MM.1S (cell line): ENCODE results near the gene ZFYVE26.

ENCODE experiments used
- DNase-seq: peaks from one replicate; pipeline ENCODE4 v3.0.0-alpha.2; 2015
- H2AFZ ChIP-seq: fragments of 300-600 bp; sonication (generic); 2 replicates; pipeline ENCODE4 v1.6.0; 2016; ENCODE audit warnings: antibody characterized with exemption, low read length
- H3F3A ChIP-seq: fragments of 300-600 bp; sonication (generic); 2 replicates; pipeline ENCODE4 v1.6.1; 2016; ENCODE audit warnings: mild to moderate bottlenecking, antibody characterized with exemption, low read length, moderate library complexity, mixed read lengths; ENCODE audit not compliant: insufficient read depth
- H3K27ac ChIP-seq: fragments of 300-600 bp; sonication (generic); 2 replicates; pipeline ENCODE4 v1.5.1; 2016; ENCODE audit warnings: mild to moderate bottlenecking, low read length
- H3K27me3 ChIP-seq: fragments of 300-600 bp; sonication (generic); replicated peaks from 2 replicates; pipeline ENCODE4 v1.6.0; 2016; ENCODE audit warnings: low read length; ENCODE audit not compliant: insufficient read depth
- H3K36me3 ChIP-seq: fragments of 300-600 bp; sonication (generic); replicated peaks from 2 replicates; pipeline ENCODE4 v1.6.1; 2016; ENCODE audit warnings: mild to moderate bottlenecking, low read length, mixed read lengths; ENCODE audit not compliant: insufficient read depth
- H3K4me1 ChIP-seq: fragments of 300-600 bp; sonication (generic); 2 replicates; pipeline ENCODE4 v1.6.1; 2016; ENCODE audit warnings: low read length, mixed read lengths
- H3K4me2 ChIP-seq: fragments of 300-600 bp; sonication (generic); 2 replicates; pipeline ENCODE4 v1.6.0; 2016; ENCODE audit warnings: low read depth, low read length
- H3K4me3 ChIP-seq: fragments of 300-600 bp; sonication (generic); 2 replicates; pipeline ENCODE4 v1.5.1; 2016; ENCODE audit warnings: low read length, mixed read lengths
- H3K79me2 ChIP-seq: fragments of 300-600 bp; sonication (generic); 2 replicates; pipeline ENCODE4 v1.6.1; 2016; ENCODE audit warnings: mixed run types, low read length, mixed read lengths
- H3K9ac ChIP-seq: fragments of 300-600 bp; sonication (generic); 2 replicates; pipeline ENCODE4 v1.6.1; 2016; ENCODE audit warnings: low read length, mixed read lengths
- H3K9me2 ChIP-seq: fragments of 300-600 bp; sonication (generic); replicated peaks from 2 replicates; pipeline ENCODE4 v1.6.1; 2016; ENCODE audit warnings: mild to moderate bottlenecking, low read length, mixed read lengths; ENCODE audit not compliant: insufficient read depth
- H3K9me3 ChIP-seq: fragments of 300-600 bp; sonication (generic); replicated peaks from 2 replicates; pipeline ENCODE4 v1.6.1; 2016; ENCODE audit warnings: mild to moderate bottlenecking, low read length, mixed read lengths; ENCODE audit not compliant: insufficient read depth
- H4K20me1 ChIP-seq: fragments of 300-600 bp; sonication (generic); 2 replicates; pipeline ENCODE4 v1.6.1; 2016; ENCODE audit warnings: mild to moderate bottlenecking, low read length, moderate library complexity, mixed read lengths; ENCODE audit not compliant: insufficient read depth
- EZH2 ChIP-seq: fragments of 300-600 bp; sonication (generic); optimal IDR thresholded peaks from 2 replicates; pipeline ENCODE3; 2017; ENCODE audit warnings: low read depth, mild to moderate bottlenecking, antibody characterized with exemption, low read length, mixed read lengths
- EZH2phosphoT487 ChIP-seq: fragments of 300-600 bp; sonication (generic); IDR thresholded peaks from 2 replicates; pipeline ENCODE4 v1.6.1; 2018; ENCODE audit warnings: antibody characterized with exemption, low read length
- TF ChIP-seq, protein P1 (sequence below): fragments of 300-600 bp; sonication (generic); IDR thresholded peaks from 2 replicates; pipeline ENCODE4 v1.5.1; 2016; ENCODE audit warnings: antibody characterized with exemption, low read length, mixed read lengths

ZFYVE26 gene

DNA sequence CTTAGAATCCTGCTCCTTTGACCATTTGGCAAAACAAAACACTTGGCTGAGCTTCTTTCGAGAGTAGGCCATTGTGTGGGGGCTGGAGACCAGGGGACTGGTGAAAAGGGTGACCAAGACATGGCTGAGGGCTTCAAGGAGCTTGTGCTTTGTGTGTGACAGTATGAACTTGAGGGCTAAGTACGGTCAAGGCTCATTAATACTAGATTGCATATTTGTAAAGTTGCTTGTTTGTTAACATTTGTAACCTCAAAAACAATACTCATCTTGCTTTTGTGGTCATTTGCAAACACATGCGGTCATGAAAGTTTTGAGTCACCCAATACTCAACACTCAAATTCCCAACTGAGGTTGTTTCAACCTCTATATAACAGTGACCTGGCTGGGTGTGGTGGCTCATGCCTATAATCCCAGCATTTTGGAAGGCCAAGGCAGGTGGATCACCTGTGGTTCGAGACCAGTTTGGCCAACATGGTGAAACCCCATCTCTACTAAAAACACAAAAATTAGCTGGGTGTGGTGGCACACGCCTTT lies 42.5 kb downstream of the ZFYVE26 start:
- Histone ChIP-seq H3K79me2 (no peaks in the 10 kb centered on the region), H3K9me2 (no peaks in the 10 kb centered on the region), H2AFZ (no peak overlapping the region), H3K9ac (no peak overlapping the region), H3F3A (no peaks in the 10 kb centered on the region), H3K4me1 (no peaks in the 10 kb centered on the region), H3K27ac (no peak overlapping the region), H3K9me3 (no peaks in the 10 kb centered on the region), H3K27me3 (no peaks in the 10 kb centered on the region), H3K4me3 (no peak overlapping the region), H4K20me1 (no peaks in the 10 kb centered on the region), H3K36me3 (no peaks in the 10 kb centered on the region), H3K4me2 (no peak overlapping the region)
- no peak for TF ChIP-seq EZH2
- no peak for TF ChIP-seq EZH2phosphoT487
- TF ChIP-seq, protein P1, sequence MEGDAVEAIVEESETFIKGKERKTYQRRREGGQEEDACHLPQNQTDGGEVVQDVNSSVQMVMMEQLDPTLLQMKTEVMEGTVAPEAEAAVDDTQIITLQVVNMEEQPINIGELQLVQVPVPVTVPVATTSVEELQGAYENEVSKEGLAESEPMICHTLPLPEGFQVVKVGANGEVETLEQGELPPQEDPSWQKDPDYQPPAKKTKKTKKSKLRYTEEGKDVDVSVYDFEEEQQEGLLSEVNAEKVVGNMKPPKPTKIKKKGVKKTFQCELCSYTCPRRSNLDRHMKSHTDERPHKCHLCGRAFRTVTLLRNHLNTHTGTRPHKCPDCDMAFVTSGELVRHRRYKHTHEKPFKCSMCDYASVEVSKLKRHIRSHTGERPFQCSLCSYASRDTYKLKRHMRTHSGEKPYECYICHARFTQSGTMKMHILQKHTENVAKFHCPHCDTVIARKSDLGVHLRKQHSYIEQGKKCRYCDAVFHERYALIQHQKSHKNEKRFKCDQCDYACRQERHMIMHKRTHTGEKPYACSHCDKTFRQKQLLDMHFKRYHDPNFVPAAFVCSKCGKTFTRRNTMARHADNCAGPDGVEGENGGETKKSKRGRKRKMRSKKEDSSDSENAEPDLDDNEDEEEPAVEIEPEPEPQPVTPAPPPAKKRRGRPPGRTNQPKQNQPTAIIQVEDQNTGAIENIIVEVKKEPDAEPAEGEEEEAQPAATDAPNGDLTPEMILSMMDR, result no peak
- DNase-seq, result no peak

DNA sequence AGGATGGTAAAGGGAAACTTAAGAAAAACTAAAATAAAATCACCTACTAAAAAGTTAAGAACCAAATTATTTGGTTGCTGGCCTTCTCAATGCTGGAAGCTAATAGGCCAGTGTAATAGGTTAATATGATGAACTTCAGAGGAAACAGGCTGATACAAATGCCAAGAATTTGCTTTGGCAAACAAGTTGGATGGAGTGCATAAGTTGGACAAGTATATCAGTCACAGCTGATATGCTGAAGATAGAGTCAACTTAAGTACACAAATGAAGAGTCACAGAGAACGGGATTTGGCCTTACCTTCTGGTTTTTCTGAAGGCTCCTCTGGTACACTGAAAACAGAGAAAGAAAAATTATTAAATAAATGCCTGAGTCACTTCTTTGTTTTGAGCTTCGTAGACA lies 48.2 kb downstream of the ZFYVE26 start:
- Histone ChIP-seq H4K20me1 (no peaks in the 10 kb centered on the region), H3F3A (no peaks in the 10 kb centered on the region), H3K4me1 (no peaks in the 10 kb centered on the region), H3K27me3 (no peaks in the 10 kb centered on the region), H3K4me3 (no peak overlapping the region), H3K9ac (no peak overlapping the region), H3K4me2 (no peak overlapping the region), H3K79me2 (no peaks in the 10 kb centered on the region), H3K9me3 (no peaks in the 10 kb centered on the region), H3K27ac (no peak overlapping the region), H2AFZ (no peak overlapping the region), H3K9me2 (no peaks in the 10 kb centered on the region), H3K36me3 (no peaks in the 10 kb centered on the region)
- no peak for DNase-seq
- TF ChIP-seq, protein P1, result no peak
- no peak for TF ChIP-seq EZH2
- TF ChIP-seq EZH2phosphoT487, result no peak

DNA sequence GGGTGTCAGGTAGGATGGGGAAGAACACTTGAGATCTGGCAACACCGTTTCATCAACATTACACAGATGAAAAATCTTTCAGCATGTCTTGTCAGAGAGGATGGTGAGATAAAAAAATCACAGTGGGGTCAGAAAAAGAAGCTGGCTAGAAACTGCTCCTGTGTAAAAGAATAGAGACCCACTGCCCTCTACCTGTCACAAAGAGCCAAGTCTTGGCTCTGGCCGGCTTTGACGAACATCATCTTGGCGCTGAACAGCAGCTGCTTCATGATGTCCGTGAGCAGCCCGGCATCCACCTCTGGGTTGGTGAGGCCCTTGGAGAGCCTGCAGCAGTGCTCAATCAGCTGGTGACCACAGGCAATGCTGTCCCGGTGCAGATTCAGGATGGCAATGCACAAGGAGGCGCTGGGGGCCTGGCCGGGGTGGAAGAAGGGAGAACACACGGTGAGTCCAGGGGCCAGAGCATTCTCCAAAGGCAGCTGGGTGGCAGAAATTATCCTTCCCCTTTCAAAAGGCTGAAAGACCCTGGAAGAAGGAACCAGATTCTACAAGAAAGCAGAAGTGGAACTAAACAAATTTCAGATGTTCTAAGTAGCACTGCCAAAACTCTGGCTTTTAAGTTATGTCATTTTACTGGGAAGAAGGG lies 50.2 kb downstream of the ZFYVE26 start:
- no peaks in the 10 kb centered on the region for H3K36me3 ChIP-seq
- no peak for DNase-seq

More for the DNA sequence above, 50.2 kb downstream of the ZFYVE26 start:
- H3F3A ChIP-seq, result no peaks in the 10 kb centered on the region
- no peaks in the 10 kb centered on the region for H3K9me3 ChIP-seq
- no peaks in the 10 kb centered on the region for H3K79me2 ChIP-seq
- H3K4me3 ChIP-seq, result no peak overlapping the region
- H3K27ac ChIP-seq, result no peak overlapping the region
- no peaks in the 10 kb centered on the region for H4K20me1 ChIP-seq
- H3K27me3 ChIP-seq, result no peaks in the 10 kb centered on the region
- H3K9ac ChIP-seq, result no peak overlapping the region
- no peak for TF ChIP-seq EZH2
- TF ChIP-seq, protein P1, result no peak
- TF ChIP-seq EZH2phosphoT487, result no peak
- no peak overlapping the region for H3K4me2 ChIP-seq
- H3K4me1 ChIP-seq, result no peaks in the 10 kb centered on the region
- no peak overlapping the region for H2AFZ ChIP-seq
- no peaks in the 10 kb centered on the region for H3K9me2 ChIP-seq
